ENCODE measurements around the gene RPN2. TPM values are rescaled to one million over a fixed set of nuclear protein-coding genes. Genes with fewer than 3 reads are reported as not detected.

The RPN2 gene
- polyA plus RNA-seq, 4 donors, result 308 to 321 (median 316) TPM

GRCh38 chr20:37288091-37288490 lies 109.0 kb downstream of the RPN2 start:
- no peak for DNase-seq (ENCODE audit: low read depth in 4 of 4, low spot score in 3 of 4)

GRCh38 chr20:37290158-37290810 lies 111.2 kb downstream of the RPN2 start:
- no peak for DNase-seq (ENCODE audit: low read depth in 4 of 4, low spot score in 3 of 4)

Other genes starting within 250 kb of the RPN2 start
- gene SAMHD1, start 227.6 kb upstream of the RPN2 start, polyA plus RNA-seq (ENCODE audit: insufficient read length in 4 of 4), result 10 to 100 TPM; 22.1 to 27.6 (median 25.6) TPM
- 10 to 100 TPM; 10.1 to 12.8 (median 12.3) TPM for gene RBL1, start 83.3 kb upstream of the RPN2 start, polyA plus RNA-seq (ENCODE audit: insufficient read length in 4 of 4)
- 1 to 10 TPM; 5.8 to 7.9 (median 7.4) TPM for gene MROH8, start 218 bp downstream of the RPN2 start, polyA plus RNA-seq (ENCODE audit: insufficient read length in 4 of 4)
- not detected for gene GHRH, start 82.5 kb downstream of the RPN2 start, polyA plus RNA-seq (ENCODE audit: insufficient read length in 4 of 4)
- 10 to 100 TPM; 68.7 to 77.2 (median 70.4) TPM for gene MANBAL, start 110.3 kb downstream of the RPN2 start, polyA plus RNA-seq (ENCODE audit: insufficient read length in 4 of 4)
- gene SRC, start 166.8 kb downstream of the RPN2 start, polyA plus RNA-seq (ENCODE audit: insufficient read length in 4 of 4), result 10 to 100 TPM; 51.2 to 67.5 (median 58.2) TPM

Data from right renal pelvis (tissue), 4 donors.